Measurements from ENCODE around the gene CENPT. TPM values are rescaled to one million over a fixed set of nuclear protein-coding genes. Genes with fewer than 3 reads are reported as not detected.

The CENPT gene
- polyA plus RNA-seq, 2 of the 4 experiments (the other 2 are of a cell fraction): 19.1 to 36.9 TPM

DNA sequence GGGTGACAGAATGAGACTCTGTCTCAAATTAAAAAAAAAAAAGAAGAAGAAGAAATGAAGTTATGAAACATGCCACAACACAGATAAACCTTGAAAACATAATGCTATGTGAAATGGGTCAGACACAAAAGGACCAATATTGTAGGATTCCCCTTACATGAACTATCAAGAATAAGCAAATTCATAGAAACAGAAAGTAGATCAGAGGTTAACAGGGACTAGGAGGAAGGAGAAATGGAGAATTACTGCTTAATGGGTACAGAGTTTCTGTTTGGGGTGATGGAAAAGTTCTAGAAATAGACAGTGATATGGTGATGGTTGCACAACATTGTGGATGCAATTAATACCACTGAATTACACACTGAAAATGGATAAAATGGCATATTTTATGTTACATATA lies 57.4 kb downstream of the CENPT start:
- DNase-seq (ENCODE audit: low read depth in 1 of 2, low spot score in 1 of 2) (no peak), FAIRE-seq (no peak), ATAC-seq (no peak)
- TF ChIP-seq RARB (CRISPR knock-in tag; IDR thresholded peaks at IDR 0.05) (no peak), EP300 (IDR thresholded peaks at IDR 0.05) (no peak), RNF2 (IDR thresholded peaks at IDR 0.05; ENCODE audit: borderline replicate concordance, low read depth) (no peak), RFX5 (IDR thresholded peaks at IDR 0.05) (no peak)
- TF ChIP-seq, protein P1, sequence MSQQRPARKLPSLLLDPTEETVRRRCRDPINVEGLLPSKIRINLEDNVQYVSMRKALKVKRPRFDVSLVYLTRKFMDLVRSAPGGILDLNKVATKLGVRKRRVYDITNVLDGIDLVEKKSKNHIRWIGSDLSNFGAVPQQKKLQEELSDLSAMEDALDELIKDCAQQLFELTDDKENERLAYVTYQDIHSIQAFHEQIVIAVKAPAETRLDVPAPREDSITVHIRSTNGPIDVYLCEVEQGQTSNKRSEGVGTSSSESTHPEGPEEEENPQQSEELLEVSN (IDR thresholded peaks at IDR 0.05; ENCODE audit: borderline replicate concordance, low read depth): no peak
- no peaks in the 10 kb centered on the region for H3K4me1 ChIP-seq
- H3K4me2 ChIP-seq: no peak overlapping the region
- no peaks in the 10 kb centered on the region for H3K9me3 ChIP-seq
- POLR2A ChIA-PET: no interaction called here
- H3K27ac ChIP-seq: no peak overlapping the region
- CTCF ChIA-PET: no interaction called here
- H3K4me3 ChIP-seq: no peak overlapping the region

DNA sequence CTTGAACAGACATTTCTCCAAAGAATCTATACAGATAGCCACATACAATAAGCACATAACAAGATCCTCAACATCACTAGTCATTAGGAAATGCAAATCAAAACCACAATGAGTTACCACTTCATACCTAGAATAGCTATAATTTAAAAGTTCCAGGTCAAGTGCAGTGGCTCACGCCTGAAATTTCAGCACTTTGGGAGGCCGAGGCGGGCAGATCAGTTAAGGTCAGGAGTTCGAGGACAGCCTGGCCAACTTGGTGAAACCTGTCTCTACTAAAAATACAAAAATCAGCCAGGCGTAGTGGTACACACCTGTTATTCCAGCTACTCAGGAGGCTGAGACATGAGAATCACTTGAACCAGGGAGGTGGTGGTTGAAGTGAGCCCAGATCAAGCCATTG lies 61.0 kb downstream of the CENPT start:
- ATAC-seq: no peak
- Histone ChIP-seq H3K4me3 (no peak overlapping the region), H3K9me3 (no peaks in the 10 kb centered on the region), H3K4me2 (no peak overlapping the region), H3K27ac (no peak overlapping the region), H3K4me1 (no peaks in the 10 kb centered on the region)
- ChIA-PET CTCF (interaction anchor here (0.8 to 1.6 kb wide), 3 partner anchors 13 to 113 kb away, joined by 3 to 4 read pairs (median 3); no protein-coding TSS in a partner anchor), POLR2A (no interaction called here)
- no peak for DNase-seq (ENCODE audit: low read depth in 1 of 2, low spot score in 1 of 2)
- no peak for FAIRE-seq
- WGBS (ENCODE audit: missing lambda C conversion rate): 87% methylated on average over 5 of the region's 5 CpGs
- no peak for TF ChIP-seq BHLHE40 (IDR thresholded peaks at IDR 0.05; ENCODE audit: low read depth, low read length)
- no peak for TF ChIP-seq CHD4 (IDR thresholded peaks at IDR 0.05; ENCODE audit: borderline replicate concordance)
- no peak for TF ChIP-seq HOXA7 (CRISPR knock-in tag; IDR thresholded peaks at IDR 0.05)
- TF ChIP-seq CEBPB (IDR thresholded peaks at IDR 0.05): no peak
- no peak for TF ChIP-seq JUNB (IDR thresholded peaks at IDR 0.05)
- TF ChIP-seq SMC3 (IDR thresholded peaks at IDR 0.05): no peak
- TF ChIP-seq, protein P2, sequence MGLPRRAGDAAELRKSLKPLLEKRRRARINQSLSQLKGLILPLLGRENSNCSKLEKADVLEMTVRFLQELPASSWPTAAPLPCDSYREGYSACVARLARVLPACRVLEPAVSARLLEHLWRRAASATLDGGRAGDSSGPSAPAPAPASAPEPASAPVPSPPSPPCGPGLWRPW (IDR thresholded peaks at IDR 0.05): no peak
- TF ChIP-seq MAZ (IDR thresholded peaks at IDR 0.05; ENCODE audit: borderline replicate concordance, low read depth, low read length): no peak
- no peak for TF ChIP-seq KDM5A (IDR thresholded peaks at IDR 0.05)
- TF ChIP-seq HOXB13 (CRISPR knock-in tag; IDR thresholded peaks at IDR 0.05; ENCODE audit: low read depth): no peak
- TF ChIP-seq, protein P3, sequence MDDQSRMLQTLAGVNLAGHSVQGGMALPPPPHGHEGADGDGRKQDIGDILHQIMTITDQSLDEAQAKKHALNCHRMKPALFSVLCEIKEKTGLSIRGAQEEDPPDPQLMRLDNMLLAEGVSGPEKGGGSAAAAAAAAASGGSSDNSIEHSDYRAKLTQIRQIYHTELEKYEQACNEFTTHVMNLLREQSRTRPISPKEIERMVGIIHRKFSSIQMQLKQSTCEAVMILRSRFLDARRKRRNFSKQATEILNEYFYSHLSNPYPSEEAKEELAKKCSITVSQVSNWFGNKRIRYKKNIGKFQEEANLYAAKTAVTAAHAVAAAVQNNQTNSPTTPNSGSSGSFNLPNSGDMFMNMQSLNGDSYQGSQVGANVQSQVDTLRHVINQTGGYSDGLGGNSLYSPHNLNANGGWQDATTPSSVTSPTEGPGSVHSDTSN (IDR thresholded peaks at IDR 0.05): no peak
- TF ChIP-seq POLR2A (IDR thresholded peaks at IDR 0.05; ENCODE audit: low read length): no peak

DNA sequence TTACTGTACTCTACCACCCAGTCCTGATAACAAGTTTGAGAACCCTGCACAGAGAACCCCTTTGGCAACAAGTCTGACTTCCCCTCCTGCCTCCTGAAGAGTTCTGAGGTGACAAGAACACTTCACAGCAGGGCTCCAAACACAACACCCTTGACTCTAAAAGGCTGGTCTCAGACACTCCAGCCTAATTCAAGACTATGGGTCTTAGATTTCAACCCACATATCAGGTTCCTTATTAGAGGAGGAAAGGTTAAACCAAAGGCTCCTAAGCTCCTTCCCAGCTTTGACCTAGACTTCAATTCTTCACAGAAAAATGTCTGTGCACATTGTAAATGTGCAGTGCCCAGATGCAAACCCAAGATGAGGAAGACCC lies 64.2 kb downstream of the CENPT start:
- Histone ChIP-seq H3K4me2 (no peak overlapping the region), H3K9me3 (no peaks in the 10 kb centered on the region), H3K4me1 (0 out of 3 replicates have a peak, but pooled peaks cover 9% of the 10 kb centered on the region), H3K27ac (no peak overlapping the region), H3K4me3 (no peak overlapping the region)
- POLR2A ChIA-PET: no interaction called here
- FAIRE-seq (no peak), DNase-seq (ENCODE audit: low read depth in 1 of 2, low spot score in 1 of 2) (no peak), ATAC-seq (no peak)
- CTCF ChIA-PET: interaction anchor here (1.2 kb wide), 1 partner anchor 111 kb away, joined by 3 read pairs; no protein-coding TSS in a partner anchor
- TF ChIP-seq NR3C1 (IDR thresholded peaks at IDR 0.05) (no peak), HOXB5 (CRISPR knock-in tag; IDR thresholded peaks at IDR 0.05) (no peak), EP300 (IDR thresholded peaks at IDR 0.05) (no peak), KDM5A (IDR thresholded peaks at IDR 0.05) (no peak), RAD21 (conservative IDR thresholded peaks at IDR 0.05 in 1 of 2, IDR thresholded peaks at IDR 0.05 in 1 of 2) (no peak), ESRRA (IDR thresholded peaks at IDR 0.05; ENCODE audit: borderline replicate concordance, low read length) (no peak), KDM1A (IDR thresholded peaks at IDR 0.05; ENCODE audit: low read depth) (no peak)
- TF ChIP-seq, protein P4, sequence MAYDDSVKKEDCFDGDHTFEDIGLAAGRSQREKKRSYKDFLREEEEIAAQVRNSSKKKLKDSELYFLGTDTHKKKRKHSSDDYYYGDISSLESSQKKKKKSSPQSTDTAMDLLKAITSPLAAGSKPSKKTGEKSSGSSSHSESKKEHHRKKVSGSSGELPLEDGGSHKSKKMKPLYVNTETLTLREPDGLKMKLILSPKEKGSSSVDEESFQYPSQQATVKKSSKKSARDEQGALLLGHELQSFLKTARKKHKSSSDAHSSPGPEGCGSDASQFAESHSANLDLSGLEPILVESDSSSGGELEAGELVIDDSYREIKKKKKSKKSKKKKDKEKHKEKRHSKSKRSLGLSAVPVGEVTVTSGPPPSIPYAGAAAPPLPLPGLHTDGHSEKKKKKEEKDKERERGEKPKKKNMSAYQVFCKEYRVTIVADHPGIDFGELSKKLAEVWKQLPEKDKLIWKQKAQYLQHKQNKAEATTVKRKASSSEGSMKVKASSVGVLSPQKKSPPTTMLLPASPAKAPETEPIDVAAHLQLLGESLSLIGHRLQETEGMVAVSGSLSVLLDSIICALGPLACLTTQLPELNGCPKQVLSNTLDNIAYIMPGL (CRISPR knock-in tag; IDR thresholded peaks at IDR 0.05; ENCODE audit: borderline replicate concordance): no peak
- TF ChIP-seq, protein P5, sequence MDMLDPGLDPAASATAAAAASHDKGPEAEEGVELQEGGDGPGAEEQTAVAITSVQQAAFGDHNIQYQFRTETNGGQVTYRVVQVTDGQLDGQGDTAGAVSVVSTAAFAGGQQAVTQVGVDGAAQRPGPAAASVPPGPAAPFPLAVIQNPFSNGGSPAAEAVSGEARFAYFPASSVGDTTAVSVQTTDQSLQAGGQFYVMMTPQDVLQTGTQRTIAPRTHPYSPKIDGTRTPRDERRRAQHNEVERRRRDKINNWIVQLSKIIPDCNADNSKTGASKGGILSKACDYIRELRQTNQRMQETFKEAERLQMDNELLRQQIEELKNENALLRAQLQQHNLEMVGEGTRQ (IDR thresholded peaks at IDR 0.05): no peak
- TF ChIP-seq, protein P2 (IDR thresholded peaks at IDR 0.05): no peak
- TF ChIP-seq, protein P6, sequence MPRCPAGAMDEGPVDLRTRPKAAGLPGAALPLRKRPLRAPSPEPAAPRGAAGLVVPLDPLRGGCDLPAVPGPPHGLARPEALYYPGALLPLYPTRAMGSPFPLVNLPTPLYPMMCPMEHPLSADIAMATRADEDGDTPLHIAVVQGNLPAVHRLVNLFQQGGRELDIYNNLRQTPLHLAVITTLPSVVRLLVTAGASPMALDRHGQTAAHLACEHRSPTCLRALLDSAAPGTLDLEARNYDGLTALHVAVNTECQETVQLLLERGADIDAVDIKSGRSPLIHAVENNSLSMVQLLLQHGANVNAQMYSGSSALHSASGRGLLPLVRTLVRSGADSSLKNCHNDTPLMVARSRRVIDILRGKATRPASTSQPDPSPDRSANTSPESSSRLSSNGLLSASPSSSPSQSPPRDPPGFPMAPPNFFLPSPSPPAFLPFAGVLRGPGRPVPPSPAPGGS (IDR thresholded peaks at IDR 0.05): no peak
- TF ChIP-seq, protein P7, sequence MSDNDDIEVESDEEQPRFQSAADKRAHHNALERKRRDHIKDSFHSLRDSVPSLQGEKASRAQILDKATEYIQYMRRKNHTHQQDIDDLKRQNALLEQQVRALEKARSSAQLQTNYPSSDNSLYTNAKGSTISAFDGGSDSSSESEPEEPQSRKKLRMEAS (IDR thresholded peaks at IDR 0.05): no peak
- TF ChIP-seq, protein P8, sequence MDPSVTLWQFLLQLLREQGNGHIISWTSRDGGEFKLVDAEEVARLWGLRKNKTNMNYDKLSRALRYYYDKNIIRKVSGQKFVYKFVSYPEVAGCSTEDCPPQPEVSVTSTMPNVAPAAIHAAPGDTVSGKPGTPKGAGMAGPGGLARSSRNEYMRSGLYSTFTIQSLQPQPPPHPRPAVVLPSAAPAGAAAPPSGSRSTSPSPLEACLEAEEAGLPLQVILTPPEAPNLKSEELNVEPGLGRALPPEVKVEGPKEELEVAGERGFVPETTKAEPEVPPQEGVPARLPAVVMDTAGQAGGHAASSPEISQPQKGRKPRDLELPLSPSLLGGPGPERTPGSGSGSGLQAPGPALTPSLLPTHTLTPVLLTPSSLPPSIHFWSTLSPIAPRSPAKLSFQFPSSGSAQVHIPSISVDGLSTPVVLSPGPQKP (IDR thresholded peaks at IDR 0.05; ENCODE audit: low read depth, low read length): no peak
- TF ChIP-seq, protein P9, sequence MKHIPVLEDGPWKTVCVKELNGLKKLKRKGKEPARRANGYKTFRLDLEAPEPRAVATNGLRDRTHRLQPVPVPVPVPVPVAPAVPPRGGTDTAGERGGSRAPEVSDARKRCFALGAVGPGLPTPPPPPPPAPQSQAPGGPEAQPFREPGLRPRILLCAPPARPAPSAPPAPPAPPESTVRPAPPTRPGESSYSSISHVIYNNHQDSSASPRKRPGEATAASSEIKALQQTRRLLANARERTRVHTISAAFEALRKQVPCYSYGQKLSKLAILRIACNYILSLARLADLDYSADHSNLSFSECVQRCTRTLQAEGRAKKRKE (CRISPR knock-in tag; IDR thresholded peaks at IDR 0.05; ENCODE audit: low read depth): no peak
